ENCODE measurements around the gene UMODL1.

UMODL1 gene

GRCh38 chr21:42102526-42102925 is 31.4 kb downstream of the UMODL1 start:
- Mint-ChIP-seq H3K27me3 (peaks cover 15% of the 10 kb centered on the region), H3K9me3 (no peaks in the 10 kb centered on the region), H3K4me3 (no peak overlapping the region), H3K27ac (ENCODE audit: low read depth) (no peak overlapping the region), H3K4me1 (no peaks in the 10 kb centered on the region), H3K36me3 (ENCODE audit: insufficient read depth) (no peaks in the 10 kb centered on the region)
- ATAC-seq (replicated peaks; ENCODE audit: extremely low read depth, poor library complexity, severe bottlenecking) (no peak), DNase-seq (ENCODE audit: low spot score in 2 of 2) (no peak)

- H3K9me3 Mint-ChIP-seq = no peaks in the 10 kb centered on the region
- DNase-seq (ENCODE audit: low spot score in 2 of 2) = no peak
- ATAC-seq (replicated peaks; ENCODE audit: extremely low read depth, poor library complexity, severe bottlenecking) = no peak
- no peak overlapping the region for H3K27ac Mint-ChIP-seq (ENCODE audit: low read depth)
- no peak overlapping the region for H3K4me3 Mint-ChIP-seq
- H3K4me1 Mint-ChIP-seq = no peaks in the 10 kb centered on the region
- H3K27me3 Mint-ChIP-seq = peaks cover 15% of the 10 kb centered on the region
- H3K36me3 Mint-ChIP-seq (ENCODE audit: insufficient read depth) = no peaks in the 10 kb centered on the region
Measured at GRCh38 chr21:42102991-42103390, 31.9 kb downstream of the UMODL1 start.

GRCh38 chr21:42103843-42104242 is 32.7 kb downstream of the UMODL1 start:
- ATAC-seq (replicated peaks; ENCODE audit: extremely low read depth, poor library complexity, severe bottlenecking) (no peak), DNase-seq (ENCODE audit: low spot score in 2 of 2) (no peak)
- H3K9me3 Mint-ChIP-seq = no peaks in the 10 kb centered on the region
- peaks cover 15% of the 10 kb centered on the region for H3K27me3 Mint-ChIP-seq
- no peak overlapping the region for H3K4me3 Mint-ChIP-seq
- H3K4me1 Mint-ChIP-seq = no peaks in the 10 kb centered on the region
- no peaks in the 10 kb centered on the region for H3K36me3 Mint-ChIP-seq (ENCODE audit: insufficient read depth)
- no peak overlapping the region for H3K27ac Mint-ChIP-seq (ENCODE audit: low read depth)

GRCh38 chr21:42105476-42106315 is 34.6 kb downstream of the UMODL1 start:
- DNase-seq (ENCODE audit: low spot score in 2 of 2) (no peak), ATAC-seq (replicated peaks; ENCODE audit: extremely low read depth, poor library complexity, severe bottlenecking) (no peak)
- Mint-ChIP-seq H3K9me3 (no peaks in the 10 kb centered on the region), H3K27me3 (peaks cover 15% of the 10 kb centered on the region), H3K4me1 (no peaks in the 10 kb centered on the region), H3K4me3 (no peak overlapping the region), H3K27ac (ENCODE audit: low read depth) (no peak overlapping the region), H3K36me3 (ENCODE audit: insufficient read depth) (no peaks in the 10 kb centered on the region)

- Mint-ChIP-seq H3K4me3 (no peak overlapping the region), H3K27ac (ENCODE audit: low read depth) (no peak overlapping the region), H3K27me3 (peaks cover 15% of the 10 kb centered on the region), H3K9me3 (no peaks in the 10 kb centered on the region), H3K36me3 (ENCODE audit: insufficient read depth) (no peaks in the 10 kb centered on the region), H3K4me1 (no peaks in the 10 kb centered on the region)
- DNase-seq (ENCODE audit: low spot score in 2 of 2) (no peak), ATAC-seq (replicated peaks; ENCODE audit: extremely low read depth, poor library complexity, severe bottlenecking) (no peak)
Measured at GRCh38 chr21:42106425-42106824, 35.3 kb downstream of the UMODL1 start.

- H3K27me3 Mint-ChIP-seq = peaks cover 19% of the 10 kb centered on the region
- ATAC-seq (replicated peaks; ENCODE audit: extremely low read depth, poor library complexity, severe bottlenecking) (peak; percentile 22), DNase-seq (ENCODE audit: low spot score in 2 of 2) (no peak)
- H3K27ac Mint-ChIP-seq (ENCODE audit: low read depth) = no peak overlapping the region
- no peaks in the 10 kb centered on the region for H3K9me3 Mint-ChIP-seq
- H3K36me3 Mint-ChIP-seq (ENCODE audit: insufficient read depth) = no peaks in the 10 kb centered on the region
- H3K4me1 Mint-ChIP-seq = no peaks in the 10 kb centered on the region
- H3K4me3 Mint-ChIP-seq = no peak overlapping the region
Measured at GRCh38 chr21:42107177-42107880, 36.2 kb downstream of the UMODL1 start.

- no peaks in the 10 kb centered on the region for H3K4me1 Mint-ChIP-seq
- no peaks in the 10 kb centered on the region for H3K36me3 Mint-ChIP-seq (ENCODE audit: insufficient read depth)
- peaks cover 21% of the 10 kb centered on the region for H3K27me3 Mint-ChIP-seq
- no peak overlapping the region for H3K27ac Mint-ChIP-seq (ENCODE audit: low read depth)
- DNase-seq (ENCODE audit: low spot score in 2 of 2) = peak; percentile 37 to 49
- no peak overlapping the region for H3K4me3 Mint-ChIP-seq
- ATAC-seq (replicated peaks; ENCODE audit: extremely low read depth, poor library complexity, severe bottlenecking) = peak; percentile 94
- H3K9me3 Mint-ChIP-seq = no peaks in the 10 kb centered on the region
Measured at GRCh38 chr21:42107881-42108553, 36.9 kb downstream of the UMODL1 start.

GRCh38 chr21:42108554-42109340 is 37.6 kb downstream of the UMODL1 start:
- Mint-ChIP-seq H3K9me3 (no peaks in the 10 kb centered on the region), H3K4me1 (no peaks in the 10 kb centered on the region), H3K27ac (ENCODE audit: low read depth) (no peak overlapping the region), H3K36me3 (ENCODE audit: insufficient read depth) (no peaks in the 10 kb centered on the region), H3K4me3 (no peak overlapping the region), H3K27me3 (peaks cover 28% of the 10 kb centered on the region)
- no peak for DNase-seq (ENCODE audit: low spot score in 2 of 2)
- no peak for ATAC-seq (replicated peaks; ENCODE audit: extremely low read depth, poor library complexity, severe bottlenecking)

- no peak for ATAC-seq (replicated peaks; ENCODE audit: extremely low read depth, poor library complexity, severe bottlenecking)
- Mint-ChIP-seq H3K27ac (ENCODE audit: low read depth) (no peak overlapping the region), H3K4me3 (no peak overlapping the region), H3K4me1 (no peaks in the 10 kb centered on the region), H3K36me3 (ENCODE audit: insufficient read depth) (no peaks in the 10 kb centered on the region), H3K9me3 (no peaks in the 10 kb centered on the region), H3K27me3 (peaks cover 30% of the 10 kb centered on the region)
- DNase-seq (ENCODE audit: low spot score in 2 of 2) = no peak
Measured at GRCh38 chr21:42109473-42109872, 38.4 kb downstream of the UMODL1 start.

- ATAC-seq (replicated peaks; ENCODE audit: extremely low read depth, poor library complexity, severe bottlenecking) (no peak), DNase-seq (ENCODE audit: low spot score in 2 of 2) (no peak)
- Mint-ChIP-seq H3K4me1 (no peaks in the 10 kb centered on the region), H3K27me3 (peaks cover 33% of the 10 kb centered on the region), H3K36me3 (ENCODE audit: insufficient read depth) (peaks cover 1% of the 10 kb centered on the region), H3K27ac (ENCODE audit: low read depth) (no peak overlapping the region), H3K9me3 (no peaks in the 10 kb centered on the region), H3K4me3 (no peak overlapping the region)
Measured at GRCh38 chr21:42109873-42110525, 38.9 kb downstream of the UMODL1 start.

GRCh38 chr21:42110691-42111469 is 39.8 kb downstream of the UMODL1 start:
- no peaks in the 10 kb centered on the region for H3K9me3 Mint-ChIP-seq
- peaks cover 38% of the 10 kb centered on the region for H3K27me3 Mint-ChIP-seq
- peaks cover 3% of the 10 kb centered on the region for H3K36me3 Mint-ChIP-seq (ENCODE audit: insufficient read depth)
- no peak overlapping the region for H3K4me3 Mint-ChIP-seq
- no peak overlapping the region for H3K27ac Mint-ChIP-seq (ENCODE audit: low read depth)
- H3K4me1 Mint-ChIP-seq = no peaks in the 10 kb centered on the region
- DNase-seq (ENCODE audit: low spot score in 2 of 2) (no peak), ATAC-seq (replicated peaks; ENCODE audit: extremely low read depth, poor library complexity, severe bottlenecking) (no peak)
